HG03066 (cell line): Measurements from ENCODE around the gene DIP2C.
"Not testable (repeated sequence)": the region's sequence is repeated elsewhere in the genome, so short reads cannot be mapped to it uniquely, and the experiment has no call there.

Source experiments
- ATAC-seq: cut with Tn5 transposase; IDR thresholded peaks from one replicate; pipeline ENCODE4 v1.9.1; 2021; ENCODE audit warnings: low read depth; ENCODE audit not compliant: unreplicated experiment

Gene DIP2C

GRCh38 chr10:527416-527815 lies 162.1 kb downstream of the DIP2C start:
- no peak for ATAC-seq

GRCh38 chr10:526651-527312 lies 162.7 kb downstream of the DIP2C start:
- ATAC-seq = no peak

GRCh38 chr10:525565-526315 lies 163.7 kb downstream of the DIP2C start:
- no peak for ATAC-seq

- ATAC-seq = no peak
These were observed 165.5 kb downstream of the DIP2C start for GRCh38 chr10:523925-524324.

- ATAC-seq = no peak
These were observed 167.1 kb downstream of the DIP2C start for GRCh38 chr10:522350-522749.

- ATAC-seq = no peak
These were observed 167.9 kb downstream of the DIP2C start for GRCh38 chr10:521261-522250.

GRCh38 chr10:520402-520787 lies 169.1 kb downstream of the DIP2C start:
- no peak for ATAC-seq

- no peak for ATAC-seq
These were observed 169.6 kb downstream of the DIP2C start for GRCh38 chr10:519716-520401.

- no peak for ATAC-seq
These were observed 170.3 kb downstream of the DIP2C start for GRCh38 chr10:519055-519715.

- ATAC-seq = no peak
These were observed 171.5 kb downstream of the DIP2C start for GRCh38 chr10:517872-518475.

- no peak for ATAC-seq
These were observed 172.1 kb downstream of the DIP2C start for GRCh38 chr10:517241-517830.

- ATAC-seq = no peak
These were observed 172.7 kb downstream of the DIP2C start for GRCh38 chr10:516764-517163.

- no peak for ATAC-seq
These were observed 173.8 kb downstream of the DIP2C start for GRCh38 chr10:515674-516073.

GRCh38 chr10:514137-514671 lies 175.3 kb downstream of the DIP2C start:
- no peak for ATAC-seq

- ATAC-seq = no peak
These were observed 176.1 kb downstream of the DIP2C start for GRCh38 chr10:513393-513792.

- not testable (repeated sequence) for ATAC-seq
These were observed 176.8 kb downstream of the DIP2C start for GRCh38 chr10:512661-513060.

- no peak for ATAC-seq
These were observed 177.6 kb downstream of the DIP2C start for GRCh38 chr10:511849-512191.

GRCh38 chr10:511101-511848 lies 178.2 kb downstream of the DIP2C start:
- ATAC-seq = no peak
